Right cardiac atrium (tissue), 5 donors: ENCODE results near the gene USHBP1. TPM values are rescaled to one million over a fixed set of nuclear protein-coding genes. Genes with fewer than 3 reads are reported as not detected.
A peak's percentile ranks its signal among the peaks of the same experiment; 100 is the strongest.

ENCODE experiments used
- ATAC-seq, 2 donors: fragments of 200-7000 bp; cut with Tn5 transposase; one replicate each; pipeline versions ENCODE4 v1.8.0 to v1.9.1; 2020; ENCODE audit warnings: moderate library complexity in 2 of 2, mild to moderate bottlenecking in 1 of 2
- DNase-seq, 3 donors: peaks; one replicate each; pipeline ENCODE4 v3.0.0-alpha.2; 2020
- H3K27ac ChIP-seq: one replicate; pipeline ENCODE4 v1.5.1; 2013; ENCODE audit warnings: mild to moderate bottlenecking, low read length, control low read depth, moderate library complexity
- H3K27me3 ChIP-seq: one replicate; pipeline ENCODE4 v1.6.1; 2013; ENCODE audit not compliant: control insufficient read depth, insufficient read depth
- H3K4me1 ChIP-seq: one replicate; pipeline ENCODE4 v1.6.1; 2013; ENCODE audit warnings: low read length; ENCODE audit not compliant: control insufficient read depth, insufficient read depth
- H3K4me3 ChIP-seq: one replicate; pipeline ENCODE4 v1.5.1; 2013; ENCODE audit warnings: low read length, control low read depth
- H3K9me3 ChIP-seq: one replicate; pipeline ENCODE4 v1.6.1; 2013; ENCODE audit warnings: low read length; ENCODE audit not compliant: control insufficient read depth
- WGBS: extraction: QIAGEN DNeasy Blood & Tissue Kit; methylation state at CpG from one replicate; pipeline ENCODE4 v1.1.7; 2013; 5-methylcytosine and 5-hydroxymethylcytosine counted together
- intact Hi-C, 4 donors: fragments of 100-400 bp; cut with DNase I; formaldehyde crosslinking; loops; one replicate each; pipeline versions ENCODE4 v1.11.0 to v1.14.0; 2022 to 2023
- polyA plus RNA-seq: library from polyadenylated mRNA; stranded (reverse); fragments of 200-250 nt; gene quantifications from one replicate; pipeline ENCODE4 v1.2.3, GENCODE V29; 2013
- total RNA-seq, 4 donors: library from RNA; stranded (reverse); fragmentation: NEBNext Ultra II Directional; extraction: Animal tissue kit (Norgen Biotek cat#: 25700); gene quantifications; one replicate each; pipeline ENCODE4 v1.2.1, GENCODE V29; 2021
- donor health status: healthy with polysubstance abuse.
- donor health status: DM: no; HTN: yes; CAD: no.
- donor health status: DM: no; HTN: no; CAD: no.
- donor health status: DM: no; HTN: yes; CAD: no; lungs with severe emphysema.
- donor health status: DM: yes; HTN: yes; CAD: no.

The USHBP1 gene
- total and polyA plus RNA-seq, 5 donors, result 2.7 to 10.1 (median 3.5) TPM

GRCh38 chr19:17236811-17237543 is 27.6 kb downstream of the USHBP1 start:
- Histone ChIP-seq H3K9me3 (no peaks in the 10 kb centered on the region), H3K27me3 (no peaks in the 10 kb centered on the region), H3K27ac (no peak overlapping the region), H3K4me3 (no peak overlapping the region), H3K4me1 (peaks cover 1% of the 10 kb centered on the region)
- ATAC-seq (no peak), DNase-seq (peak in 1 of 3 donors; percentile 62)
- 87% methylated on average over 18 of the region's 18 CpGs for WGBS
- intact Hi-C loops, result no loop called here

GRCh38 chr19:17235971-17236777 is 28.4 kb downstream of the USHBP1 start:
- ATAC-seq (peak; percentile 17 to 32), DNase-seq (peak in 2 of 3 donors; percentile 69 to 79)
- H3K9me3 ChIP-seq, result no peaks in the 10 kb centered on the region
- H3K4me1 ChIP-seq, result peaks cover 1% of the 10 kb centered on the region
- H3K4me3 ChIP-seq, result peak overlapping the region; percentile 57
- no peak overlapping the region for H3K27ac ChIP-seq
- intact Hi-C loops, result no loop called here
- WGBS, result 7% methylated on average over 24 of the region's 27 CpGs
- no peaks in the 10 kb centered on the region for H3K27me3 ChIP-seq

GRCh38 chr19:17235300-17235970 is 29.1 kb downstream of the USHBP1 start:
- no peaks in the 10 kb centered on the region for H3K27me3 ChIP-seq
- H3K4me1 ChIP-seq, result peaks cover 1% of the 10 kb centered on the region
- peak overlapping the region; percentile 57 for H3K4me3 ChIP-seq
- peak; percentile 80 to 92 (median 90) for DNase-seq
- WGBS, result 3% methylated on average over 80 of the region's 80 CpGs
- H3K27ac ChIP-seq, result peak overlapping the region; percentile 27
- ATAC-seq, result peak; percentile 87 to 88
- intact Hi-C loops, result no loop called here
- no peaks in the 10 kb centered on the region for H3K9me3 ChIP-seq

- Histone ChIP-seq H3K4me3 (peak overlapping the region; percentile 57), H3K27me3 (no peaks in the 10 kb centered on the region), H3K9me3 (no peaks in the 10 kb centered on the region), H3K4me1 (peaks cover 1% of the 10 kb centered on the region), H3K27ac (no peak overlapping the region)
- ATAC-seq, result peak; percentile 73 to 79
- DNase-seq, result peak; percentile 63 to 86 (median 84)
- intact Hi-C loops, result no loop called here
- 29% methylated on average over 11 of the region's 11 CpGs for WGBS
Measured at GRCh38 chr19:17234911-17235299, 29.6 kb downstream of the USHBP1 start.

GRCh38 chr19:17232258-17232657 is 32.3 kb downstream of the USHBP1 start:
- Histone ChIP-seq H3K27me3 (no peaks in the 10 kb centered on the region), H3K9me3 (no peaks in the 10 kb centered on the region), H3K27ac (no peak overlapping the region), H3K4me1 (peaks cover 1% of the 10 kb centered on the region), H3K4me3 (no peak overlapping the region)
- 86% methylated on average over 25 of the region's 25 CpGs for WGBS
- ATAC-seq, result no peak
- DNase-seq, result peak in 1 of 3 donors; percentile 57
- intact Hi-C loops, result no loop called here

GRCh38 chr19:17229890-17230289 is 34.7 kb downstream of the USHBP1 start:
- Histone ChIP-seq H3K4me3 (no peak overlapping the region), H3K27ac (no peak overlapping the region), H3K4me1 (no peaks in the 10 kb centered on the region), H3K9me3 (no peaks in the 10 kb centered on the region), H3K27me3 (no peaks in the 10 kb centered on the region)
- ATAC-seq (no peak), DNase-seq (no peak)
- intact Hi-C loops, result no loop called here
- 96% methylated on average over 3 of the region's 3 CpGs for WGBS

GRCh38 chr19:17227798-17228367 is 36.7 kb downstream of the USHBP1 start:
- intact Hi-C loops, result no loop called here
- no peaks in the 10 kb centered on the region for H3K27me3 ChIP-seq
- WGBS, result 70% methylated on average over 13 of the region's 13 CpGs
- no peaks in the 10 kb centered on the region for H3K4me1 ChIP-seq
- ATAC-seq (no peak), DNase-seq (peak in 1 of 3 donors; percentile 50)
- H3K9me3 ChIP-seq, result no peaks in the 10 kb centered on the region
- H3K4me3 ChIP-seq, result no peak overlapping the region
- H3K27ac ChIP-seq, result no peak overlapping the region

GRCh38 chr19:17226002-17226933 is 38.3 kb downstream of the USHBP1 start, which contains the start of gene OCEL1:
TSS of gene OCEL1 (plus strand) at chr19:17226226. CDS start at chr19:17226248, 22 bp downstream.
- under 1% methylated on average over 90 of the region's 90 CpGs for WGBS
- Histone ChIP-seq H3K9me3 (no peaks in the 10 kb centered on the region), H3K27ac (peak within 1 kb of the TSS; percentile 97), H3K4me3 (peak within 1 kb of the TSS; percentile 86), H3K4me1 (no peaks in the 10 kb centered on the region), H3K27me3 (no peaks in the 10 kb centered on the region)
- ATAC-seq (peak; percentile 97 to 98), DNase-seq (peak; percentile 99 to 100 (median 99))
- intact Hi-C loops, result no loop called here

GRCh38 chr19:17225053-17225452 is 39.5 kb downstream of the USHBP1 start:
- WGBS, result 86% methylated on average over 10 of the region's 10 CpGs
- intact Hi-C loops, result no loop called here
- Histone ChIP-seq H3K9me3 (no peaks in the 10 kb centered on the region), H3K4me1 (no peaks in the 10 kb centered on the region), H3K27ac (no peak overlapping the region), H3K27me3 (no peaks in the 10 kb centered on the region), H3K4me3 (no peak overlapping the region)
- no peak for ATAC-seq
- DNase-seq, result no peak
